Gastrocnemius medialis (tissue), 4 donors: Measurements from ENCODE around the gene SLC41A2.

Experiments used
- POLR2A ChIP-seq, 2 donors: fragments of 450-650 bp; IDR thresholded peaks; one replicate each; pipeline ENCODE4 v1.6.1; 2017; ENCODE audit warnings: antibody characterized with exemption in 2 of 2, mild to moderate bottlenecking in 2 of 2, moderate library complexity in 2 of 2
- TF ChIP-seq, protein P1 (sequence below), 5 experiments: fragments of 450-650 bp in 3 of 5; fragments of 200-600 bp in 2 of 5; sonication (generic) in 2 of 5; IDR thresholded peaks in 4 of 5; conservative IDR thresholded peaks in 1 of 5; 1 replicate in 4 of 5; 2 replicates in 1 of 5; pipeline ENCODE4 v1.5.1; 2016 to 2019; ENCODE audit warnings: antibody characterized with exemption in 5 of 5, mild to moderate bottlenecking in 3 of 5, moderate library complexity in 3 of 5

DNA sequence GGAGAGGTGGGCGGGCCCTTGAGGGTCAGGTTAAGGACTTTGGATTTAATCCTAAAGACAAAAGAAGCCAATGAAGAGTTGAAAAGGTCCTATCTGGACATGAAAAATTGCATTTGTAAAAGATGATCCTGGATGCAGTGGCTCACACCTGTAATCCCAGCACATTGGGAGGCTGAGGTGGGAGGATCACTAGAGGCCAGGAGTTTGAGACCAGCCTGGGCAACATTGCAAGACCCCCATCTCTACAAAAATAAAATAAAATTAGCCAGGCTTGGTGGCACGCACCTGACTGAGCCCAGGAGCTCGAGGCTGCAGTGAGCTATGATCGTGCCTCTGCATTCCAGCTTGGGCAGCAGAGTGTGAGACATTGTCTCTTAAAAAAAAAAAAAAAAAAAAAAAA is 2.4 kb upstream of the SLC41A2 start:
- TF ChIP-seq, protein P1, sequence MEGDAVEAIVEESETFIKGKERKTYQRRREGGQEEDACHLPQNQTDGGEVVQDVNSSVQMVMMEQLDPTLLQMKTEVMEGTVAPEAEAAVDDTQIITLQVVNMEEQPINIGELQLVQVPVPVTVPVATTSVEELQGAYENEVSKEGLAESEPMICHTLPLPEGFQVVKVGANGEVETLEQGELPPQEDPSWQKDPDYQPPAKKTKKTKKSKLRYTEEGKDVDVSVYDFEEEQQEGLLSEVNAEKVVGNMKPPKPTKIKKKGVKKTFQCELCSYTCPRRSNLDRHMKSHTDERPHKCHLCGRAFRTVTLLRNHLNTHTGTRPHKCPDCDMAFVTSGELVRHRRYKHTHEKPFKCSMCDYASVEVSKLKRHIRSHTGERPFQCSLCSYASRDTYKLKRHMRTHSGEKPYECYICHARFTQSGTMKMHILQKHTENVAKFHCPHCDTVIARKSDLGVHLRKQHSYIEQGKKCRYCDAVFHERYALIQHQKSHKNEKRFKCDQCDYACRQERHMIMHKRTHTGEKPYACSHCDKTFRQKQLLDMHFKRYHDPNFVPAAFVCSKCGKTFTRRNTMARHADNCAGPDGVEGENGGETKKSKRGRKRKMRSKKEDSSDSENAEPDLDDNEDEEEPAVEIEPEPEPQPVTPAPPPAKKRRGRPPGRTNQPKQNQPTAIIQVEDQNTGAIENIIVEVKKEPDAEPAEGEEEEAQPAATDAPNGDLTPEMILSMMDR (IDR thresholded peaks at IDR 0.05 in 4 of 5, conservative IDR thresholded peaks at IDR 0.05 in 1 of 5): no peak
- TF ChIP-seq POLR2A (IDR thresholded peaks at IDR 0.05): no peak
